DND-41 (cell line): ENCODE data around the gene KCNMA1.

Source experiments
- EZH2 ChIP-seq: IDR thresholded peaks from 3 replicates; pipeline ENCODE4 v1.6.1; 2012; ENCODE audit warnings: borderline replicate concordance, low read depth, mild to moderate bottlenecking, moderate library complexity, low read length, inconsistent platforms; ENCODE audit not compliant: severe bottlenecking
- TF ChIP-seq, protein P1 (sequence below): IDR thresholded peaks from 2 replicates; pipeline ENCODE4 v1.5.1; 2012; ENCODE audit warnings: borderline replicate concordance, low read length, moderate library complexity, mild to moderate bottlenecking; ENCODE audit not compliant: poor library complexity, severe bottlenecking; ENCODE audit errors: extremely low read depth

GRCh38 chr10:77204171-77204570, 433.4 kb downstream of the KCNMA1 start:
- TF ChIP-seq, protein P1, sequence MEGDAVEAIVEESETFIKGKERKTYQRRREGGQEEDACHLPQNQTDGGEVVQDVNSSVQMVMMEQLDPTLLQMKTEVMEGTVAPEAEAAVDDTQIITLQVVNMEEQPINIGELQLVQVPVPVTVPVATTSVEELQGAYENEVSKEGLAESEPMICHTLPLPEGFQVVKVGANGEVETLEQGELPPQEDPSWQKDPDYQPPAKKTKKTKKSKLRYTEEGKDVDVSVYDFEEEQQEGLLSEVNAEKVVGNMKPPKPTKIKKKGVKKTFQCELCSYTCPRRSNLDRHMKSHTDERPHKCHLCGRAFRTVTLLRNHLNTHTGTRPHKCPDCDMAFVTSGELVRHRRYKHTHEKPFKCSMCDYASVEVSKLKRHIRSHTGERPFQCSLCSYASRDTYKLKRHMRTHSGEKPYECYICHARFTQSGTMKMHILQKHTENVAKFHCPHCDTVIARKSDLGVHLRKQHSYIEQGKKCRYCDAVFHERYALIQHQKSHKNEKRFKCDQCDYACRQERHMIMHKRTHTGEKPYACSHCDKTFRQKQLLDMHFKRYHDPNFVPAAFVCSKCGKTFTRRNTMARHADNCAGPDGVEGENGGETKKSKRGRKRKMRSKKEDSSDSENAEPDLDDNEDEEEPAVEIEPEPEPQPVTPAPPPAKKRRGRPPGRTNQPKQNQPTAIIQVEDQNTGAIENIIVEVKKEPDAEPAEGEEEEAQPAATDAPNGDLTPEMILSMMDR, result no peak
- TF ChIP-seq EZH2, result no peak
